ENCODE measurements around the gene NOX3. TPM values are rescaled to one million over a fixed set of nuclear protein-coding genes. Genes with fewer than 3 reads are reported as not detected.

NOX3 gene
- total RNA-seq, 1 donor: not detected

DNA sequence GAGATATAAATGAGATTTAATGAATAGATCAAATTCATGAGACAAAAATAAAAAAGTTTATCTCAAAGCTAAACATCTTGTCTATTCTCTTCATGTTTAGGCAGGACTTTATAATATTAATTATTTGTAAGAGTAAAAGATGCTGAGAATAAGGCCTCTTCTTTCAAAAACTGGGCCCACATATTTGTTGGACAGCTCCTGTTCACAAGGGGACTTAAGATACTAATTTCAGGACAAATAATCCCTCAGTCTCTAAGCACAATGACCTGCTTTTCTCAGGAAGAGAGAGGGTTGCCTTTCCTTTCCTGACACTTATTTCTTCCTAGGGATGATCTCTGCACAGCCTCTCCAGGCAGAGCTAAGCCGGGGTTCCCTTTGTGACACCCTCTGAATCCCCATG, 43.3 kb downstream of the NOX3 start:
- Histone ChIP-seq H4K20me1 (ENCODE audit: insufficient read depth, low read length) (no peaks in the 10 kb centered on the region), H3K27ac (ENCODE audit: low read depth, low read length) (no peak overlapping the region), H2AFZ (ENCODE audit: low read length) (no peak overlapping the region), H3K79me2 (ENCODE audit: insufficient read depth, low read length) (no peaks in the 10 kb centered on the region), H3K36me3 (ENCODE audit: insufficient read depth, low read length) (no peaks in the 10 kb centered on the region), H3K9me3 (ENCODE audit: low read depth, low read length) (no peaks in the 10 kb centered on the region), H3K4me1 (ENCODE audit: insufficient read depth, low read length) (no peaks in the 10 kb centered on the region), H3K4me3 (ENCODE audit: insufficient read depth, low read length) (no peak overlapping the region), H3K27me3 (ENCODE audit: insufficient read depth, low read length) (no peaks in the 10 kb centered on the region), H3K4me2 (ENCODE audit: insufficient read depth, low read length) (no peak overlapping the region)
- DNase-seq (ENCODE audit: insufficient read length, low spot score, missing footprints): no peak
- TF ChIP-seq, protein P1, sequence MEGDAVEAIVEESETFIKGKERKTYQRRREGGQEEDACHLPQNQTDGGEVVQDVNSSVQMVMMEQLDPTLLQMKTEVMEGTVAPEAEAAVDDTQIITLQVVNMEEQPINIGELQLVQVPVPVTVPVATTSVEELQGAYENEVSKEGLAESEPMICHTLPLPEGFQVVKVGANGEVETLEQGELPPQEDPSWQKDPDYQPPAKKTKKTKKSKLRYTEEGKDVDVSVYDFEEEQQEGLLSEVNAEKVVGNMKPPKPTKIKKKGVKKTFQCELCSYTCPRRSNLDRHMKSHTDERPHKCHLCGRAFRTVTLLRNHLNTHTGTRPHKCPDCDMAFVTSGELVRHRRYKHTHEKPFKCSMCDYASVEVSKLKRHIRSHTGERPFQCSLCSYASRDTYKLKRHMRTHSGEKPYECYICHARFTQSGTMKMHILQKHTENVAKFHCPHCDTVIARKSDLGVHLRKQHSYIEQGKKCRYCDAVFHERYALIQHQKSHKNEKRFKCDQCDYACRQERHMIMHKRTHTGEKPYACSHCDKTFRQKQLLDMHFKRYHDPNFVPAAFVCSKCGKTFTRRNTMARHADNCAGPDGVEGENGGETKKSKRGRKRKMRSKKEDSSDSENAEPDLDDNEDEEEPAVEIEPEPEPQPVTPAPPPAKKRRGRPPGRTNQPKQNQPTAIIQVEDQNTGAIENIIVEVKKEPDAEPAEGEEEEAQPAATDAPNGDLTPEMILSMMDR (IDR thresholded peaks at IDR 0.05; ENCODE audit: extremely low read depth, low read depth, low read length): no peak

DNA sequence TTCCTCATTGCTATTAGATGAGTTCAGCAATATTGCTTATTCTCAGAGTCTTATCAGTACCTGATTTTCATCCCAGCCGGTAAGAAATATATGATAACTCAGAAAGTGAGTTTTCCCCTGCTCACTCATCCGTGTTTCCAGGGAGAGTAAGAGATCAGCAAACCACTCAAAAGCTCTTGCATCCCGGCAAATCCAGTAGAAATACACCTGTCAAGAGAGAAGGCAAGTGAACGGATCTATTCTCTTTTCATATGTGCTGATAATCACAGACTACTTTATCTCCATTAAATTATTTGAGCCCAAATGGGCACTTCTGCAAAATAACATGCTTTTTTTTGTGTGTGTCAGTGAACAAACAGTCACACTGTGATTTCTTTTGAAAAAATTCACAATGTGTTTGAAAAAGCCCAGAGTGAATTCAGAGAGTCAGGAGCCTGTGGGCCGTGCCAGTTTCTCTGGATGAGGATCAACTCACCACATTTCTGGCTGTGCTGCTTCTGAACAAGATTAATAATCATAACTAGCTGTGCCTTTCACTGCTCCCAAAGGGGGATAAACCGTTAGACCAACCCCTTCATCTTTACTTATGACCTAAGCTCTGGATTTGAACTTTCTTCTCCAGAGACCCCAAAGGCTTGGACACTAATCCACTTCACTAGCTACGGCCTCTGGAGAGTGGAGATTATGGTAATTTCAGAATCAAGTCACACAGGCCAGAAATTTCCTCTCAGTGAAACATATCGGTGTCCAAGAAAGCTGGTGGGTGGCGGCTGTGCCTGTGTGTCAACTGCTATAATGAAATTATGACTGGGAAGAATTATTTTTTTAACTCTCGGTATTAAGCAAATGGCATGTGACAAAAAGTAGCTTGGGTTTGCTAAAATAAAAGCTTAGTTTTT, 44.2 kb downstream of the NOX3 start:
- no peak overlapping the region for H3K4me3 ChIP-seq (ENCODE audit: insufficient read depth, low read length)
- H3K79me2 ChIP-seq (ENCODE audit: insufficient read depth, low read length): no peaks in the 10 kb centered on the region
- no peaks in the 10 kb centered on the region for H4K20me1 ChIP-seq (ENCODE audit: insufficient read depth, low read length)
- H3K27me3 ChIP-seq (ENCODE audit: insufficient read depth, low read length): no peaks in the 10 kb centered on the region
- no peak overlapping the region for H3K27ac ChIP-seq (ENCODE audit: low read depth, low read length)
- H2AFZ ChIP-seq (ENCODE audit: low read length): no peak overlapping the region
- no peaks in the 10 kb centered on the region for H3K9me3 ChIP-seq (ENCODE audit: low read depth, low read length)
- TF ChIP-seq, protein P1 (IDR thresholded peaks at IDR 0.05; ENCODE audit: extremely low read depth, low read depth, low read length): no peak
- H3K36me3 ChIP-seq (ENCODE audit: insufficient read depth, low read length): no peaks in the 10 kb centered on the region
- no peak overlapping the region for H3K4me2 ChIP-seq (ENCODE audit: insufficient read depth, low read length)
- DNase-seq (ENCODE audit: insufficient read length, low spot score, missing footprints): no peak
- H3K4me1 ChIP-seq (ENCODE audit: insufficient read depth, low read length): no peaks in the 10 kb centered on the region

GRCh38 chr6:155409391-155409790, 46.2 kb downstream of the NOX3 start:
- Histone ChIP-seq H3K79me2 (ENCODE audit: insufficient read depth, low read length) (no peaks in the 10 kb centered on the region), H3K4me3 (ENCODE audit: insufficient read depth, low read length) (no peak overlapping the region), H3K36me3 (ENCODE audit: insufficient read depth, low read length) (no peaks in the 10 kb centered on the region), H4K20me1 (ENCODE audit: insufficient read depth, low read length) (no peaks in the 10 kb centered on the region), H2AFZ (ENCODE audit: low read length) (no peak overlapping the region), H3K27ac (ENCODE audit: low read depth, low read length) (no peak overlapping the region), H3K9me3 (ENCODE audit: low read depth, low read length) (no peaks in the 10 kb centered on the region), H3K4me1 (ENCODE audit: insufficient read depth, low read length) (no peaks in the 10 kb centered on the region), H3K4me2 (ENCODE audit: insufficient read depth, low read length) (no peak overlapping the region), H3K27me3 (ENCODE audit: insufficient read depth, low read length) (no peaks in the 10 kb centered on the region)
- DNase-seq (ENCODE audit: insufficient read length, low spot score, missing footprints): no peak
- TF ChIP-seq, protein P1 (IDR thresholded peaks at IDR 0.05; ENCODE audit: extremely low read depth, low read depth, low read length): no peak

DNA sequence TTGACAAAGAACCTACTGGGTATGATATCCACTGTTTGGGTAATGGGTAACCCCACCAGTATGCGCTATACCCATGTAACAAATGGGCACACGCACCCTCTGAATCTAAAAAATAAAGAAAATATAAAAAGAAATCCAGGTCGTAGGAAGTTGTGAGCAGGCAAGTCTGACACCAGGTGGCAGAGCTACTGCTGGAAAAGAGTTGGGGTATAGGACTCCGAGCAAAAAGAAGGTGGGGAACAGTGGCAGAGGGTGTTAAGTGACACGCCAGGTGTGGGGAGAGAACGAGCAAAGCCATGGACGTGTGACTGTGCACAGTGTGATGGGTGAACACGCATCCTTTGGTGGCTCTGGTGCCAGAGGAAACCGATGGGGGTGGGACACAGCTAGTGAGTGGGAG, 46.7 kb downstream of the NOX3 start:
- DNase-seq (ENCODE audit: insufficient read length, low spot score, missing footprints): no peak
- H3K27ac ChIP-seq (ENCODE audit: low read depth, low read length): no peak overlapping the region
- no peaks in the 10 kb centered on the region for H3K9me3 ChIP-seq (ENCODE audit: low read depth, low read length)
- TF ChIP-seq, protein P1 (IDR thresholded peaks at IDR 0.05; ENCODE audit: extremely low read depth, low read depth, low read length): no peak
- H4K20me1 ChIP-seq (ENCODE audit: insufficient read depth, low read length): no peaks in the 10 kb centered on the region
- no peak overlapping the region for H3K4me3 ChIP-seq (ENCODE audit: insufficient read depth, low read length)
- H3K36me3 ChIP-seq (ENCODE audit: insufficient read depth, low read length): no peaks in the 10 kb centered on the region
- no peak overlapping the region for H3K4me2 ChIP-seq (ENCODE audit: insufficient read depth, low read length)
- no peaks in the 10 kb centered on the region for H3K27me3 ChIP-seq (ENCODE audit: insufficient read depth, low read length)
- H2AFZ ChIP-seq (ENCODE audit: low read length): no peak overlapping the region
- H3K4me1 ChIP-seq (ENCODE audit: insufficient read depth, low read length): no peaks in the 10 kb centered on the region
- H3K79me2 ChIP-seq (ENCODE audit: insufficient read depth, low read length): no peaks in the 10 kb centered on the region
